Sigmoid colon (tissue), 7 donors: ENCODE measurements around the gene GPLD1. TPM values are rescaled to one million over a fixed set of nuclear protein-coding genes. Genes with fewer than 3 reads are reported as not detected.

Experiments
- DNase-seq: peaks from one replicate; pipeline ENCODE4 v3.0.0-alpha.2; 2019
- H3K27ac ChIP-seq, 4 donors: fragments of 200-600 bp; sonication (generic); one replicate each; pipeline ENCODE4 v1.5.1; 2016 to 2019; ENCODE audit warnings: mild to moderate bottlenecking in 1 of 4
- H3K27me3 ChIP-seq, 3 donors: fragments of 200-600 bp; sonication (generic); one replicate each; pipeline ENCODE4 v1.5.1; 2019; ENCODE audit warnings: mild to moderate bottlenecking in 1 of 3
- H3K36me3 ChIP-seq, 4 donors: fragments of 200-600 bp; sonication (generic); one replicate each; pipeline ENCODE4 v1.5.1; 2016 to 2019
- H3K4me1 ChIP-seq, 4 donors: fragments of 200-600 bp; sonication (generic); one replicate each; pipeline ENCODE4 v1.5.1; 2017 to 2019
- H3K4me3 ChIP-seq, 4 donors: fragments of 200-600 bp; sonication (generic); one replicate each; pipeline ENCODE4 v1.5.1; 2017 to 2019; ENCODE audit warnings: mild to moderate bottlenecking in 2 of 4, moderate library complexity in 1 of 4
- H3K9me3 ChIP-seq, 4 donors: fragments of 200-600 bp in 3 of 4; sonication (generic) in 3 of 4; one replicate each; pipeline versions ENCODE4 v1.5.1 to v1.6.1; 2013 to 2019
- EP300 ChIP-seq, 4 donors: sonication (generic); formaldehyde crosslinking; IDR thresholded peaks; one replicate each; pipeline ENCODE4 v1.6.1; 2017; ENCODE audit warnings: antibody characterized with exemption in 4 of 4
- POLR2A ChIP-seq, 2 donors: fragments of 450-650 bp; IDR thresholded peaks; one replicate each; pipeline ENCODE4 v1.6.1; 2016; ENCODE audit warnings: antibody characterized with exemption in 2 of 2, mild to moderate bottlenecking in 2 of 2, moderate library complexity in 2 of 2
- POLR2AphosphoS5 ChIP-seq, 4 donors: sonication (generic); formaldehyde crosslinking; IDR thresholded peaks; one replicate each; pipeline ENCODE4 v1.6.1; 2017; ENCODE audit warnings: antibody characterized with exemption in 4 of 4
- WGBS, 2 donors: extraction: QIAGEN DNeasy Blood & Tissue Kit; methylation state at CpG; one replicate each; pipeline ENCODE4 v1.1.7; 2013; 5-methylcytosine and 5-hydroxymethylcytosine counted together
- intact Hi-C: fragments of 100-400 bp; cut with DNase I; formaldehyde crosslinking; loops from one replicate; pipeline ENCODE4 v1.15.1; 2023
- polyA plus RNA-seq, 3 donors: library from polyadenylated mRNA; stranded (reverse); fragments of 200-250 nt; gene quantifications; one replicate each; pipeline ENCODE4 v1.2.3, GENCODE V29; 2013
- total RNA-seq, 4 donors: library from RNA; depleted of rRNA; stranded (reverse); fragments of >200 nt; gene quantifications; one replicate each; pipeline ENCODE4 v1.1.0, GENCODE V29; 2016
- TF ChIP-seq, protein P1 (sequence below), 4 experiments: fragments of 450-650 bp in 3 of 4; fragments of 200-600 bp in 1 of 4; IDR thresholded peaks; one replicate each; pipeline ENCODE4 v1.5.1; 2016 to 2019; ENCODE audit warnings: antibody characterized with exemption in 4 of 4, mild to moderate bottlenecking in 3 of 4, moderate library complexity in 2 of 4
- donor health status: healthy with polysubstance abuse.
- donor health status: Bipolar disorder and iron deficiency.
- donor health status: healthy.

The GPLD1 gene
- total and polyA plus RNA-seq, 7 donors = 0.52 to 7.2 (median 4.9) TPM; not detected in 1

DNA sequence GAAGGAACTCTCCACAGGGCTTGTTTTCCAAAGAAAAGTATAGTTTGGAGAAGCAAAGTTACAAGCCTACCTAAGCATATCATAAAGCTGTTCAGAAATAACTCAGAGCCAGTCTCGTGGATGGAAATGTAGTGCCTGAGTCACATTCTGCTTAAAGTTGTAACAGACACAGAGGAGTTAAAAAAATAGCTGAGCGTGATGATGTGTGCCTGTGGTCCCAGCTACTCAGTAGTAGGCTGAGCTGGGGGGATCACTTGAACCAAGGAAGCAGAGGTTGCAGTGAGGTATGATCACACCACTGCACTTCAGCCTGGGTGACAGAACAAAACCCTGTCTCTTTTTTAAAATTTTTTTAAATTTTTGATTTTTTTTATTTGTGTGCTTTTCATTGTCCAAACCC lies 12.0 kb upstream of the GPLD1 start:
- WGBS, 2 donors = 87 to 92% methylated on average over 2 of the region's 2 CpGs
- TF ChIP-seq POLR2AphosphoS5 (IDR thresholded peaks at IDR 0.05) (no peak), POLR2A (IDR thresholded peaks at IDR 0.05) (no peak), EP300 (IDR thresholded peaks at IDR 0.05) (no peak)
- TF ChIP-seq, protein P1, sequence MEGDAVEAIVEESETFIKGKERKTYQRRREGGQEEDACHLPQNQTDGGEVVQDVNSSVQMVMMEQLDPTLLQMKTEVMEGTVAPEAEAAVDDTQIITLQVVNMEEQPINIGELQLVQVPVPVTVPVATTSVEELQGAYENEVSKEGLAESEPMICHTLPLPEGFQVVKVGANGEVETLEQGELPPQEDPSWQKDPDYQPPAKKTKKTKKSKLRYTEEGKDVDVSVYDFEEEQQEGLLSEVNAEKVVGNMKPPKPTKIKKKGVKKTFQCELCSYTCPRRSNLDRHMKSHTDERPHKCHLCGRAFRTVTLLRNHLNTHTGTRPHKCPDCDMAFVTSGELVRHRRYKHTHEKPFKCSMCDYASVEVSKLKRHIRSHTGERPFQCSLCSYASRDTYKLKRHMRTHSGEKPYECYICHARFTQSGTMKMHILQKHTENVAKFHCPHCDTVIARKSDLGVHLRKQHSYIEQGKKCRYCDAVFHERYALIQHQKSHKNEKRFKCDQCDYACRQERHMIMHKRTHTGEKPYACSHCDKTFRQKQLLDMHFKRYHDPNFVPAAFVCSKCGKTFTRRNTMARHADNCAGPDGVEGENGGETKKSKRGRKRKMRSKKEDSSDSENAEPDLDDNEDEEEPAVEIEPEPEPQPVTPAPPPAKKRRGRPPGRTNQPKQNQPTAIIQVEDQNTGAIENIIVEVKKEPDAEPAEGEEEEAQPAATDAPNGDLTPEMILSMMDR (IDR thresholded peaks at IDR 0.05) = no peak
- H3K9me3 ChIP-seq = no peaks in the 10 kb centered on the region
- no peak overlapping the region for H3K27ac ChIP-seq
- no peak overlapping the region for H3K4me3 ChIP-seq
- peaks cover 0 to 2% (median 0%) of the 10 kb centered on the region in 4 donors for H3K4me1 ChIP-seq
- H3K27me3 ChIP-seq = no peaks in the 10 kb centered on the region
- peaks cover 0 to 48% (median 0%) of the 10 kb centered on the region in 4 donors for H3K36me3 ChIP-seq
- DNase-seq = no peak
- intact Hi-C loops = no loop called here

DNA sequence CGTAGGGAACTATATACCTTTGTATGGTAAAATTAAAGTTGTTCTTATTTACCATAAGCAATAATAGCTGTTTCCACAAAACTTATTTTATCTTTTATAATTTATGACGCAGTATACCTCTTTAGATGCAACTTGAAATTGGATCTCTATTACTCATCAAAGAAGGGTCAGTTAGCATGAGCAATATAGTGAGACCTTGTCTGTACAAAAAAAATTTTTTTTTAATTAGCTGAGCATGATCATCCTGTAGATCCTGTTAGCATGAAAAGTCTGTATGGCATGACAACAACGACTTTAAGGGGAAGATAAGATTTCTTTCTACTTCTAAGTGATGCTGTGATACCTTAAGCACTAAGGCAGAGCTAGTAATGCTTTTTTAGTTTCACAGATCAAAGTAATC lies 11.3 kb upstream of the GPLD1 start:
- 81 to 89% methylated on average over 3 of the region's 3 CpGs for WGBS, 2 donors
- intact Hi-C loops = no loop called here
- Histone ChIP-seq H3K9me3 (no peaks in the 10 kb centered on the region), H3K4me3 (no peak overlapping the region), H3K4me1 (peaks cover 0 to 9% (median 6%) of the 10 kb centered on the region in 4 donors), H3K27me3 (no peaks in the 10 kb centered on the region), H3K36me3 (peaks cover 0 to 42% (median 0%) of the 10 kb centered on the region in 4 donors), H3K27ac (no peak overlapping the region)
- TF ChIP-seq POLR2A (IDR thresholded peaks at IDR 0.05) (no peak), POLR2AphosphoS5 (IDR thresholded peaks at IDR 0.05) (no peak), EP300 (IDR thresholded peaks at IDR 0.05) (no peak)
- TF ChIP-seq, protein P1 (IDR thresholded peaks at IDR 0.05) = no peak
- no peak for DNase-seq

- no peak for DNase-seq
- intact Hi-C loops = loop anchor here (10.0 kb wide), 2 partner anchors 167 to 277 kb away; partner anchors contain the start of genes ACOT13, GMNN and TDP2
- Histone ChIP-seq H3K4me1 (peaks cover 0 to 19% (median 12%) of the 10 kb centered on the region in 4 donors), H3K27ac (no peak overlapping the region), H3K4me3 (no peak overlapping the region), H3K9me3 (no peaks in the 10 kb centered on the region), H3K27me3 (no peaks in the 10 kb centered on the region), H3K36me3 (peaks cover 0 to 9% (median 0%) of the 10 kb centered on the region in 4 donors)
- TF ChIP-seq, protein P1 (IDR thresholded peaks at IDR 0.05) = no peak
- no peak for TF ChIP-seq POLR2AphosphoS5 (IDR thresholded peaks at IDR 0.05)
- TF ChIP-seq POLR2A (IDR thresholded peaks at IDR 0.05) = no peak
- TF ChIP-seq EP300 (IDR thresholded peaks at IDR 0.05) = no peak
- WGBS, 2 donors = 92 to 94% methylated on average over 11 of the region's 11 CpGs
Observed at GRCh38 chr6:24497254-24497970, 8.0 kb upstream of the GPLD1 start.

- peaks cover 0 to 19% (median 12%) of the 10 kb centered on the region in 4 donors for H3K4me1 ChIP-seq
- H3K9me3 ChIP-seq = no peaks in the 10 kb centered on the region
- WGBS, 2 donors = 1% methylated on average over 93 of the region's 93 CpGs
- H3K36me3 ChIP-seq = peaks cover 0 to 6% (median 0%) of the 10 kb centered on the region in 4 donors
- no peaks in the 10 kb centered on the region for H3K27me3 ChIP-seq
- peak within 1 kb of the TSS; percentile 53 to 67 (median 66) for H3K4me3 ChIP-seq
- peak within 1 kb of the TSS; percentile 82 to 89 (median 85) for H3K27ac ChIP-seq
- TF ChIP-seq POLR2A (IDR thresholded peaks at IDR 0.05) (no peak), EP300 (IDR thresholded peaks at IDR 0.05) (no peak), POLR2AphosphoS5 (IDR thresholded peaks at IDR 0.05) (peak in 2 of 4 donors; percentile 38)
- TF ChIP-seq, protein P1 (IDR thresholded peaks at IDR 0.05) = peak in 2 of 4 experiments; percentile 6 to 18
- DNase-seq = peak; percentile 83
- intact Hi-C loops = loop anchor here (10.0 kb wide), 2 partner anchors 170 to 280 kb away; partner anchors contain the start of genes ACOT13, GMNN and TDP2
Observed at GRCh38 chr6:24494821-24495795, 5.7 kb upstream of the GPLD1 start, which contains the start of gene ALDH5A1. Gene ALDH5A1 (plus strand): TSS chr6:24494969. CDS start chr6:24494997, 28 bp downstream.
